Measurements from ENCODE around the gene FPR1.
A peak's percentile ranks its signal among the peaks of the same experiment; 100 is the strongest.
"Not testable (repeated sequence)": the region's sequence is repeated elsewhere in the genome, so short reads cannot be mapped to it uniquely, and the experiment has no call there.

FPR1 gene

DNA sequence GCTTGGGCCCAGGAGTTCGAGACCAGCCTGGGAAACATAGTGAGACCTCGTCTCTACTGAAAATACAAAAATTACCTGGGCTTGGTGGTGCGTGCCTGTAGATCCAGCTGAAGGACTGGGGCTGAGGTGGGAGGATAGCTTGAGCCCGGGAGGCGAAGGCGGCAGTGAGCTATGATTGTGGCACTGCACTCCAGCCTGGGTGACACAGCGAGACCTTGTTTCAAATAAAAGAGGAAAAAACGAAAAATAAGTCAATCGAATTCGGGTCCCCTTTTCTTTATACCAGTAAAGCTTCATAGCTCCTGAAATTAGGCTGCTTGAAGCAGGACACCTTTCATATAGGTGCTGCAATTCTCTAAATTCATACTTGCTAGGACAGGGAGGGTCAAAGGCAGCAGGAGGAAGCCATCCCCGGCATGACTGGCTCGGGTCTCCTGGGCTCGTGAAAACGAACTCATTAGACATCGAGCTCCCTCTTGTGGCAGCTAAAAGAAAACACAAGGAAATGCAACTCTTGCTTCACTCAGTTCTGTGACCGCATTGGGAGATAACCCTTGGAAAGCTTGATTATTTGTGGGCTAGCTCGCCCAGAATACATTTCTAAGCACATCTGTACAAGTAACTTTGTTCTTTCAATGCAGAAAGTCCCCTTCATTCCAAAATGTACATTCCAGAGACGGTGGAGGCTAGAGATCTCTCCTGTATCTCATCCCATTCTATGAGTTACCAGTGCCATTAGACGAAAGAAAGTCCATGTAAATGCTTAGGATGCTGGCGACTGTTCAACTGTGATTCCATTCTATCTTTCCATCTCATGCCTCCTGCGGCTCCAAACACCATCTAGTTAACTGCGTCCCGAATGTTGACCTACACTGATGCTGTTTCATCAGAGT lies 26.1 kb upstream of the FPR1 start:
- DNase-seq, result peak; percentile 14 to 34

DNA sequence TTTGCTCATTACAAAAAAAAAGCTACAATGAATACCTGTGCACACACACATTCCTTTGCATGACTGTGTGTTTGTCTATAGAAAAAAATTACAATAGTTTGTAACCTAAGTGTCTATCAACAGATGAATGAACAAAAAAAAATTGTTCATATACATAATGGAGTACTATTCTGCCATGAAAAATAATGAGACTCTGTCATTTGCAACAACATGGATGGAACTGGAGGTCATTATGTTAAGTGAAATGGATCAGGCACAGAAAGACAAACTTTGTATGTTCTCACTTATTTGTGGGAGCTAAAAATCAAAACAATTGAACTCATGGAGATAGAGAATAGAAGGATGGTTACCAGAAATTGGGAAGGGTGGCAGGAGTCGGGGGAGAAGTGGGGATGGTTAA lies 24.9 kb upstream of the FPR1 start:
- DNase-seq, result not testable (repeated sequence)

DNA sequence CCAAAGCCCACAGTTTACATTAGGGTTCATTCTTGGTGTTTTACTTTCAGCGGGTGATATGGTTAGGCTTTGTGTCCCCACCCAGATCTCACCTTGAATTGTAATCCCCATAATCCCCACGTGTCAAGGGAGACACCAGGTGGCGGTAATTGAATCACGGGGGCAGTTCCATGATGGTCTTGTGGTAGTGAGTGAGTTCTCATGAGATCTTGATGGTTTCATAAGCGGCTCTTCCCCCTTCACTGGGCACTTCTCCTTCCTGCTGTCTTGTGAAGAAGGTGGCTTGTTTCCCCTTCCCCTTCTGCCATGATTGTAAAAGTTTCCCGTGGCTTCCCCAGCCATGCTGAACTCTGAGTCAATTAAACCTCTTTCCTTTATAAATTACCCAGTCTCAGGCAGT lies 21.3 kb upstream of the FPR1 start:
- no peak for DNase-seq

DNA sequence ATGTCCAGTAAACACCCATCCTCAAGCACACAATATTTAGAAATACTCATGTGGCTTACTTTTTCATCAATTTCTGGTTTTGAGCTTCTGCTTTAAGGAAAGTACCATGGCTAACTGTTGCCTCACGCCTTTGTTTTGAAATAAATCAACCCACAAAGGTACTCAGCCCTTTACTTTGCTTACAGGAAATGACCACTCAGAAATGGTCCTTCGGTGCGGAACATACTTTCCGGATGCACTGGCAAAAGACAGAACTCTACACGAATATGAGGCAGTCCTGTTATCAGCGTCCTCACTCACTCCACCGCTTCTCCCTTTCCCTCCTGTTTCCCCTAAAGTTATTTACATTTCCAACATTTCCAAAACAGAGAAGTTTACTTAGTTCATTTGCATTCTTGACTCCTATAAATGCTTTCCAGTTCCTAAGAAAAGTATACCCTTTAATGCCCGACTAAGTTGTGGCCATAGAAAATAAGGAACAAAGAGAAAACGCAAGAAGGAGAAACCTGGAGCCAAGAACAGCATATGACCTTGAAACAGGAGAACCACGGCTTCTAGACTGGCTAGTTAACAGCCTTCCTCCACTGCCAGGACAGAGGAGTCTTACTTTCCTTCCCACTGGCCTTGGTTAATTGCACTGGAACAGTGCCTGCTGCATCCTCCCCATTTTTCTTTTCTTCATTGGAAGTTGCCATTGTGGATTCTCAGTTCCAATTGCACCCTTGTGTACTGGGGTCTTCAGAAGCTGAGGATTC lies 19.9 kb upstream of the FPR1 start:
- DNase-seq, result no peak

DNA sequence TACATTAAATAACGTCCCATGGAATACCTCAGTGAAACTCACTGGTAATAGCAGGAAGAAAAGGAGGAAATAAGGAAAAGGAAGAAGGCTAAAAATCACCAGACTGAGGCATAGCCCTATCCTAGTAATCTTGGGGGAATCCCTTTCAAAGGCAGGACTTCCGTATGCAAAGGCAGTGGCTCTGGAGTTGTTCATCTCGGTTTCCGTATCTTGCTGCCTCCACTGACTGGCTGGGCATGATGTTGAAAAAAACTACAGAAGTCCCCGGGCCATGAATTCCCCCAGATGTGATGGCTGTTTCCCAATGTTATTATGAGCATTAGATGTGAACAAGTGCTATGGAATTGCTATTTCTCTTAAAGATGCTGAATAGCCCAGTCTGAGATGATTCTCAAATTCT lies 14.8 kb upstream of the FPR1 start:
- no peak for DNase-seq

DNA sequence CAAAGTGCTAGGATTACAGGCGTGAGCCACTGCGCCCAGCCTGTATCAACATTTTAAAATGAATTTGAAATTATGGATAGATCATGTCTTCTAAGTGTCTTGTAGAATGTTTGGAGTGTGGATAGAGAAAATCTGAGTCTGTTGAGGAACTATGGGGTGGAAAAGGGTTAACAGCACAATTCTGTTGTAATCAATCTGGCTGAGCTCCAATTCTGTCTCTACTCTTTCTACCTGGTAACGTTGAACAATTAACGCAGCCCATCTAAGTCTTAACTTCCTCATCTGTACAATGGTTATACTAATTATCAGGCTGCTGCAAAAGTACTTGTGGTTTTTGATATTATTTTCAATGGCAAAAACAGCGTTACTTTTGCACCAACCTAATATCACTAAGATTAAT lies 13.4 kb upstream of the FPR1 start:
- DNase-seq, result no peak

DNA sequence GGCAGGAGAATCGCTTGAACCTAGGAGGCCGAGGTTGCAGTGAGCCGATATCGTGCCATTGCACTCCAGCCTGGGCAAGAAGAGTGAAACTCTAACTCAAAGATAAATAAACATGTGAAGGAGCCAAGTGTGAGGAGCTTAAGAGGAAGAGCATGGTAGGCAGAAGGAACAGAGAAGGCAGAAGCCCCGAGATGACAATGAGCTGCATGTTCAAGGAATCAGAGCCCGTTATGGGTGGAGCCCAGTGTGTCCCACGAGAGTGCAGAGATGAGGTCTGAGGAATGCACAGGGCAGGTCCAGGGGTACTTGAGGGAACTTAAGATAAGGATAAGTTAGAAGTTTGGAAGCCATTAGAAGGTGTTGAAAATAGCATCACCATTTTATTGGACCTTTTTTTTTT lies 10.0 kb upstream of the FPR1 start:
- no peak for DNase-seq

DNA sequence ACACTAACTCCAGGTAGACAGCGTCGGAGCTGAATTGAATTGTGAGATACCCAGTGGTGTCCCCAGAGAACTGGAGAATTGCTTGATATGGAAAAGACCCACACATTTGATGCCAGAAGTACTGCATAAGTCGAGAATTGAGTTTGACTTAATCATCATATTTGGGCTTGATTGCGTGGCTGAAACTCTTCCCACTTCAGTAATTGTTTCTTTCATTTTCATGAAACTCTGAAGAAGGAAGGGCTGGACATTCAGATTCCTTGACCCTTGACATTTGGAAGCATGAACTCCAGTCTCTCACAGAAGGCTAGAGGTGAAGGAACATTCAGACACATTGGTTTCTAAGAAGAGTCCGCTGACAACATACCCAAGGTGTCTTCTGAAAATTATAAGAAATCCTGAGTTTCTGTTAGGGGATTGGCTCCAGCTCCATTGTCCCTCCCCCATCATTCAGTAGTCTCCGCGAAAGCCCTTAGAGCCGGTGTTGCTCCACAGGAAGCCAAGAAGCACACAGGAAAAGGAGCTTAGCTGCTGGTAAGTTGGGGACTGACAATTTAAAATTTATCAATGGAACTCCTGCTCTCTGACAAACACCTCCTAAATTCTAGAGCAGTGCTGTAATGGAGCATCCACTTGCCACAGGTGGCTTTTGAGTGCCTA lies 9.1 kb upstream of the FPR1 start, which contains the start of gene FPR2:
TSS of gene FPR2 (plus strand) at position 484 of the 660 bp plus-strand sequence. CDS start 7,479 bp downstream, outside the sequence.
- DNase-seq, result no peak

DNA sequence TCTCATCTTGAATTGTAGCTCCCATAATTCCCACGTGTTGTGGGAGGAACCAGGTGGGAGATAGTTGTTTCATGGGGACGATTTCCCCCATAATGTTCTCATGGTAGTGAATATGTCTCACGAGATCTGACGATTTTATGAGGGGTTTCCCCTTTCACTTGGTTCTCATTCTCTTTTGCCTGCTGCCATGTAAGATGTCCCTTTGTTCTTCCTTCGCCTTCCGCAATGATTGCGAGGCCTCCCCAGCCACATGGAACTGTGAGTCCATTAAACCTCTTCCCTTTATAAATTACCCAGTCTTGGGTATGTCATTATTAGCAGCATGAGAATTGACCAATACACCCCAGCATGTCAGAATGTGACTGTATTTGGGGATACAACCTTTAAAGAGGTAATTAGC lies 3.9 kb upstream of the FPR1 start:
- no peak for DNase-seq

DNA sequence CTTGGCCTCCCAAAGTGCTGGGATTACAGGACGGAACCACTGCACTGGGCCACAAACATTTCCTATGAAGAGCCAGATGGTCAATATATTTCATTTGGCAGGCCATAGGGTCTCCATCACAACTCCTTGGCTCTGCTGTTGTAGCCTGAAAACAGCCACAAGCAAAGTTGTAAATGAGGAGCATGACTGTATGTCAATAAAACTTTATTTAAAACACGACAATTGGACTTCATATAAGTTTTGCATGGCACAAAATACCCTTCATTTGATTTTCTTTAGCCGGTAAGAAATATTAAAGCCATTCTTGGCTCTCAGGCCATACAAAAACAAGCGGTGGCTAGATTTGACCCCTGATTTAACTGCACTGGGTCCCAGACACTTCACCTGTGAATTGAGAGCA lies 3.1 kb upstream of the FPR1 start:
- DNase-seq, result no peak

DNA sequence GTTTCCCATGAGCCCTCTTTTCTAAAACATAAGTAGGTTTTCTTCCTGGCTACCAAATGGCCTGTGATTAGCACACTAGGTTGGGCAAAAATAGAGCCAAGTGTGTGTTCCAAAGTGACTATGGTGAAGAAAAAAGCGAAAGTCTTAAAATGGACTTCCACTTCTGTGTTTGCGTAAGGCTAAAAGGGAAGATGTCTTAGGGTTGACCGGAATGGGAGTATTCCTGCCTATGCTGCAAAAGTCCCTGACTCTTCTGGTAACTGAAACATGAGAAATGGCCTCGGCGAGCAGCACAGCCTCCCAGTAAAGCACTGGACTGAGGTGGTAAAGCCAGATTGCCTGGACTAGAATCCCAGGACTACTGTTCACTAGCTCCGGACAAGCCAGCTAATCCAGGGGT lies 2.4 kb upstream of the FPR1 start:
- no peak for DNase-seq

DNA sequence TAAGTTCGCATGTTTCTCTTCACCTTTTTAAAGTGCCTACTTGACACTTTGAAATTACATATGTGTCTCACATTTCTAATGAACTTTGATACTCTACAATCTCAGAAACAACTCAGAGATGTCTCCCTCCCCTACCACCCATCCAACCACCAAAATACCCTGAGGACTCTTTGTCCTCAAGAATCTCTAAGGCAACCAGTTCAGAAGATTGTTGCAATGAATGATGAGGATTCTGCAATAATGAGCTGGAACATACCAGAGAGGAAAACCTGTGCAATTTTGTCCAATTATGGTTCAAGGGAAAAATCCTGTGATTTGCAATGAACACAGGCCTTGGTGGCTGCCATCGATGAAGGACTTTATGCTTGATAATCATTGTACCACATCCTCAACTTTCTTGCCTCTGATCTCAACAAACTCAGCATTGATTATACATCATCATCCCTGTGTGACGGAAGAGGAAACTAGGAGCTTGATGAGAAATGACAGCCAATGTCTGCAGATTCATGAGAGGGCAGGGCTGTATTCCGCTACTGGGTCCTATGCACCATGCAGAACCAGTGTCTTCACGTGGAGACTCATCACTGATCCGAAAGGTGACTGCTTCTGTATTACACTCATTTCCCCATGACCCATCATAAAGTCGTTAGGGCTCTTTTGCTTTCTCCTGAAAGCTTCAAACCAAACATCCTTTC lies 1.1 kb downstream of the FPR1 start:
- no peak for DNase-seq

DNA sequence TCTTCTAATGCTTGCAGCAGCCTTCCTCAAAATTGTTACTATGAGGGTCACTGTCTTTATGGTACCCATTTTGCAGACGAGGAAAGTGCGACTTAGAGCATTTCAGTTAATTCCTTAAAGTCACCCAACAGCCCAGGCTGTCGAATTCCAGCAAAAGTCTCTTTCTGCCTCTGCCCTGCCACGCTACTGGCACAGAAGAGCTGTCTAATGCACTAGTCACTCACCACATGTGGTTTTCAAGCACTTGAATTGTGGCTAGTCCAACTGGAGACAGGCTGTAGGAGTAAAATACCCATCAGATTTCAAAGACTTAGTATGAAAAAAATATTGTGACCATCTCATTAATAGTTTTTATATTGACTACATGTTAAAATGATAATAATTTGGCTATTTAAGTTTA lies 1.7 kb downstream of the FPR1 start:
- no peak for DNase-seq

DNA sequence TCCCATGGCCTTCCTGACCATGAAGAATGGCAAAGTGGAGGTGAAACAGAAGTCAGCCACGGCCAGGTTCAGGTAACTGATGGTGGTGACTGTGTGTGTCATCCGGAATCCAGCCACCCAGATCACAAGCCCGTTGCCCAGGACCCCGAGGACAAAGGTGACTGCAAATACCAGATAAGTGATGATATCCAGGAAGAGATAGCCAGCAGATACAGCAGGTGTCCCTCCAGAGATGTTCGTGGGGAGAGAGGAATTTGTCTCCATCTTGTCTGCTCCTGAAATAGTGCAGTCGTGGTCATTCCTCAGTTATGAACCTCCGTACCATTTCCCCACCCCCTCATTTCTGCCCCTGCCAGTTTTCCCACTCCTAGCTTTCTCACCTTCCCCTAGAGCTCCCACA lies 4.9 kb downstream of the FPR1 start:
- DNase-seq, result no peak

DNA sequence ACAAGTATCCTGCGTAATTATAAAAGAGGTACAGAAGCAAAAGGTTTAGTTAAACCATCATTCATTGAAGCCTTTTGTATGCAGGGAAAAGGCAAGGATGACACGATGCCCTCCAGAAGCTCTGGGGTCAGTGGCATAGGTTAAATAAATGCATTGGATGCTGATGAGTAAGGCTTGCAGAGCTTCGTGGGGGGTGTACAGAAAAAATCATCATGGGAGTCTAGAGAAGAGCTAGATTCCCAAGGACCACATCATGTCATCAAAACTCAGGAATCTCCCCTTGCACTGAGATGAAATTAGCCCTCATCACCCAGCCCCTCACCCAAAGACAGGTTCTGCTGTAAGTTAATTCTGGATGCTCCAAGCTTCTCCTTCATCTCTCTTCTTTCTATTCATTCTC lies 8.3 kb downstream of the FPR1 start:
- DNase-seq, result no peak

DNA sequence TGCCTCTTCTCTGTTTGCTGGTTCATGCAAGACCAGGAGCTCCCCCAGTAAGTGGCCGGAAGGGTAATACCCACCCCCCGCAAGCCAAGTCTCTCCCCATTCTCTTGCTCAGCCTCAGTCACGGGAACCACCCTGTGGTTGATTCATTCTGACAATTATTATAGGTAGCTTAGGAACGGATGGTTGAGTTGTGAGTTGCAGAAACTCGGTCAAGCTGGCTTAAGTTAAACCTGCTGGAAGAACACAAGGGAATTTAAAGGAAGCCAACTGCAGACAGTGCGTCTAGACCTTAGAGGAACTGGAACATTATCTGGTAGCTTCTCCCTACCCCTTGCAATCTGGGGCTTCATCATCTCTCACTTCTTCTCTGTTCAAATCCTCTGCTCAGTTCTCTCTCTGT lies 8.9 kb downstream of the FPR1 start:
- DNase-seq, result no peak

DNA sequence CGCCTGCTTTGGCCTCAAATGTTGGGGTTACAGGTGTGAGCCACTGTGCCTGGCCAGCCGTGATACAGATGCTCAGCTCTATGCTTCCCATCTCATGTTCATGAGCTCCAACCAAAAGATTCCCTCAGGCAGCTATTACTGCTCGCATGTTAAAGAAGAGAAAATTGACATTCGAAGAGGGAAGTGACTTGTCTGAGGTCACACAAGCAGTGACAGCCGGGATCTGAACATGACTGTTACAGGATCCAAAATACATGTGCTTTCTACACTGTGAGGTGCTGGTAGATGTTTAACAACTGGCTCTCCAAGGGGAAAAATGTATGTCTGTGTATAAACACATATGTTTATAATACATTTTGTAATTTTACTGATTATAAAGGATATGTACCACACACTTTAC lies 11.3 kb downstream of the FPR1 start:
- no peak for DNase-seq

DNA sequence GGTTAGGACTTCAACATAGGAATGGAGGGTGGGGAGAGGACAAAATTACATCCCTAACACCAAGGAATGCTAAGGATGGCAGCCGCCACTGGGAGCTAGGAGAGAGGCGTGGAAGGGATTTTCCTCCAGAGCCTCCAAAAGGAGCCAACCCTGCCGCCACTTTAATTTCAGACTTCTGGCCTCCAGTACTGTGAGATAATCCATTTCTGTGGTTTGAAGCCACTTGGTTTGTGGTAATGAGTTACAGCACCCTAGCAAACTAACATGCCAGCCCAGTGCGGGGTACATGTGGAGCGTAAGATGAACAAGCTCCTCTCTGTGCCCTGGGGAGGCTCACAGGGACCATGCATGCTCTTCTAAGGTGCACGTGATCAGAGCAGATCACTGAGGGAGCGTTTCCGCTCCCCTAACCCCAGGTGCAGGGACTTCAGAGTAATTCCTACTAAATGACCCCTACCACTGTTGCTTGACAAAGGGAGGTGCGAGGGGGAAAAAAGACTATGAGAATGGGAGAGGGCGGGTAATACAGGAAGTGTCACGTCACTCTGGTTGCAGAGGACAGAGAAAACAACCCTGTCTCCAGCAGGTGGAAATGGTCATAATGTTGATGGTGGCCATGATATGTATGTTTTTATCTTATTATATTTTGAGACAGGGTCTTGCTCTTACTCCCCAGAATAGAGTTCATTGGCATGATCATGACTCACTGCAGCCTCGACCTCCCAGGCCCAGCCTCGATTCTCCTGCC lies 12.0 kb downstream of the FPR1 start:
- DNase-seq, result no peak

DNA sequence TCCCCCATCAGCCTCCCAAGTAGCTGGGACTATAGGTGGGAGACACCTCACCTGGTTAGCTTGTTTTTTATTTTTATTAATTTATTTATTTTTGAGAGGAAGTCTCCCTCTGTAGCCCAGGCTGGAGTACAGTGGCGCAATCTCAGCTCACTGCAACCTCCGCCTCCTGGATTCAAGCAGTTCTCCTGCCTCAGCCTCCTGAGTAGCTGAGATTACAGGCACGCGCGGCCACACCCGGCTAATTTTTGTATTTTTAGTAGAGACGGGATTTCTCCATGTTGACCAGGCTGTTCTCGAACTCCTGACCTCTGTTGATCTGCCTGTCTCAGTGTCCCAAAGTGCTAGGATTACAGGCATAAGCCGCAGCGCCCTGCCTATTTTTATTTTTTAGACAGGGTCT lies 13.2 kb downstream of the FPR1 start:
- not testable (repeated sequence) for DNase-seq

DNA sequence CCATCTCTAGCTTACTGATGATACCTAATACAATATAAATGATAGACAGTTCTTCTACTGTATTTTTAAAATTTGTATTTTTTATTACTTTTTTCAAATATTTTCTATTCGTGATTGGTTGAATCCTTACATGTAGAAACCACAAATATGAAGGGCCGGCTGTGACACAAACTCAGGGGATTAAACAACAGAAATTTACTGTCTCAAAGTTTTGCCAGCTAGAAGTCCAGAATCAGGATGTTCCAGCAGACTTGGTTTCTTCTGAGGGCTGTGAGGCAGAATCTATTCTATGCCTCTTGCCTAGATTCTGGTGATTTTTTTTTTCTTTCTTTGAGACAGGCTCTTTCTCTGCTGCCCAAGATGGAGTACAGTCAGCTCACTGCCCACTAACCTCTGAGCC lies 13.8 kb downstream of the FPR1 start:
- DNase-seq, result no peak

DNA sequence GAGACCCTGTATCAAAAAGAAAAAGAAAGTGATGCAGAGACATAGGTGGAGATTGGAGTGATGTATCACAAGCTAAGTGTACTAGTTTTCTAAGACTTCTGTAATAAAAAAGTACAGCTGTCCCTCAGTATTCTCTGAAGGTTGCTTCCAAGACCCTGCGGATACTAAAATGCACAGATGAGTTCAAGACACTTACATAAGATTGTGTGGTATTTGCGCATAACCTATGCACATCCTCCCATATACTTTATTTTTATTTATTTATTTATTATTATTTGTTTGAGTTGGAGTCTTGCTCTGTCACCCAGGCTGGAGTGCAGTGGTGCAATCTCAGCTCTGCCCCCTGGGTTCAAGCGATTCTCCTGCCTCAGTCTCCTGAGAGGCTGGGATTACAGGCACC lies 14.3 kb downstream of the FPR1 start:
- no peak for DNase-seq

DNA sequence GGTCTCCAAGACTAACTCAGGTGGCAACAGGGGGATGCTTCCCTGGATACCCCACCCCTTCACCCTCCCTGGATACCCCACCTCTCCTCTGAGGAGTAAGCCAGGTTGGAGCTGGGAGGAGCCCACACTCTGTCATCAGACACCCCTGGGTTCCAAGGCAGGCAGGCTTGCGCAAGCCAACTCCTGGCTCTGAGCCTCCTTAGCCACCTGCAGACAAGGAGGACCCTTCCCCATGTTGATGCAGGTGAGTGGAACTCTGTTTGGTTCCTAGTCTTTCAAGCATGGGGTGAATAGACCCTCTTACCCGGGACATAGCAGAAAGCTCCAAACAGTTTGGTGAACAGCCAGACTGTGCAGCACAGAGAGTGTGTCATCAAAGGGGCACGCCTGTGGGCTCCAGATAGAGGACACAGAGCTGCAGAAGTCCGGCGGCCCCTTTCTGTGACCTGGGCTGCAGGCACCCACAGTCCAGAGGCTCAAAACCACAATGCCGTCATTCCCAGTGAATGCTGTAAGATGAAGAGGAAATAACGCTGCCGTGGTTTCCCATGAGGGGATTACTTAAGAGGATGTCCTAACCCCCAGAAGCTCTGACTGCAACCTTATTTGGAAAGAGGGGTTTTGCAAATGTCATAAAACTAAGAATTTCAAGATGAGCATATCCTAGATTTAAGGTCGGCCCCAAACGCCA lies 15.8 kb downstream of the FPR1 start:
- no peak for DNase-seq
